Measurements from ENCODE around the gene LIMD2.

Gene LIMD2

DNA sequence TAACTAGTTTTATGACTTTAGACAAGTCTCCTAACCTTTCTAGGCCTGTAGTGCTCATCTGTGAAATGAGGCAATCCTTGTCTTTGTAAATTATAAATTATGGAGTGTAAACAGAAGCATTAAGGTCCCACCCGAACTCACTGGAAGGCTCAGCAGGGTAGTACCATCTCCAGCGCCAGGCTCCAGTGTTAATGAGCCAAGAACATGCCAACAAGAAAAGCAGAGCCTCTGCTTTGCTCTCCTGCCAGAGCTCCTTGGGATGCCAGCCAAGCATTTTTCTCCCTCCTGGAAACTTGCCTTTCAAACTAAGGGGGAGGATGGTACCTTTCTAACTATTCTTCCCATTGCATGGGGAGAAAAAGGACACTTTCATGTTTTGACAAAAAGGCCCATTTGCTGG lies 14.9 kb downstream of the LIMD2 start:
- in situ Hi-C loops (cut with MboI; ENCODE audit: low sequenced_read_pairs): no loop called here

DNA sequence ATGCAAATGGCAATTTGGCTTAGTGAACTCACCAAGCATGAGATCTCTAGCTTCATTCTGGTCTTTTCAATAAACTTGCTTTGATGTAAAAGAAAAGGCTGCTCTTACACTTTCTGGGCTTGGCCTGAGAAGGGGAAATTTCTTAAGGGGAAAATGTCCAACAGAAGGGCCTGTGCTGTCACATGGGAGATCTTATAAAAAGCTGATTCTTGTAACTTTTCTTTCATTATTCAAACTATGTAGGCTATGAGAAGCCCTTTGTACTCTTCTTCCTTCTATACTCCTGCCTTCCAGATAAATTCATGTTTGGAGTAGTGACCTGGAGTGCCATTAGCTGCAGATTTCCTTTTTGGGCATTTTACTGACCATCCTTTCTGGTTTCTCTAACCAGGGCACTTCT lies 16.9 kb downstream of the LIMD2 start:
- in situ Hi-C loops (cut with MboI; ENCODE audit: low sequenced_read_pairs): no loop called here

- in situ Hi-C loops (cut with MboI; ENCODE audit: low sequenced_read_pairs): no loop called here
These were observed 17.5 kb downstream of the LIMD2 start for GRCh38 chr17:63682441-63682840.

DNA sequence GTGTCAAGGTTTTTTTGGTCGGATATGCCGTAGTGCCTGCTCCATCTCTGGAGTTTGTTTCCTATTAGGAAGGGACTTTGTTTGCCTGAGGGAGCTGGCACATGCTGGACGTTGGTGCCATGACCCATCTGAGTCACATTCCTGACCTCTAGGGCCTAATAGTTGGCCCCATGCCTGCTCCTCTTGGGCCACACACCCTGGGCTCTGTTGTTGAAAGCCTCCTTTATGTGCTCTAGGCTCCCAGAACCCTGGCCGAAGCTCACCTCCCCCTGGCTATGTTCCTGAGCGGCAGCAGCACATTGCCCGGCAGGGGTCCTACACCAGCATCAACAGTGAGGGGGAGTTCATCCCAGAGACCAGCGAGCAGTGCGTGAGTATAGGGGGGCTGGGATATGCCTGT lies 18.4 kb downstream of the LIMD2 start:
- in situ Hi-C loops (cut with MboI; ENCODE audit: low sequenced_read_pairs): no loop called here

DNA sequence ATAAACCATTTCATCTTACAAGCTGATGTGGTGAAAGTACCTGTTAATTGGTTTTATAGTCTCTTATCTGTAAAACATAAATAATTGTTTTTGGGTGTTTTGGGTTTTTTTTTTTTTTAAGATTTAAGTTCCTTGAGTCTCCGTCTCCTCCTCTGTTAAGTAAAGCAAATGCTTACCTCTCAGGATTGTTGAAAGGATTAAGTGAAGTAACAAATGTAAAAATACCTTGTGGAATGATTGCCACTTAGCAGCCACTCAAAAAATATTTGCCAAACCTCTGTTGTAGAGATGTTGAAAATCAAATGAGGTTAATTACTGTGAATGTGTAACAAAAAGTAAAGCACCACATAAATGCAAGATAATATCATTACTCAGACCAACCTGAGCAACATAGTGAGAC lies 19.2 kb downstream of the LIMD2 start:
- in situ Hi-C loops (cut with MboI; ENCODE audit: low sequenced_read_pairs): no loop called here

DNA sequence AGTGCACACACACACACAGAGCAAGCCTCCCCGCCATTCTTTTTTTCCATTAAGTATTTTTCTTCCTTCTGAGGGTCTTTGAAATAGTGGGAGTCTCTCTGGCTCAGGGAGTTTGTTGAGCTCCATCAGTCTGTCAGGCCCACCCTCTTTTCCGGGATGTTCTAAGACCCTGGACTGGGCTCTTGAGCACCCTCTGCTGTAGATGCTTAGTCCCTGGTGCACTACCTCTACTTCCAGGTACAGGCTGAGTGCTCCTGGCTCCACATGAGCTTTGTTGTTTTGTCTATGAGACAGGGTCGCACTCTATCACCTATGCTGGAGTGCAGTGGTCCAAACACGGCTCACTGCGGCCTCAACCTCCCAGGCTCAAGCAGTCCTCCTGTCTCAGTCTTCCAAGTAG lies 20.7 kb downstream of the LIMD2 start:
- in situ Hi-C loops (cut with MboI; ENCODE audit: low sequenced_read_pairs): no loop called here

GRCh38 chr17:63676584-63676983 lies 23.3 kb downstream of the LIMD2 start:
- in situ Hi-C loops (cut with MboI; ENCODE audit: low sequenced_read_pairs): no loop called here

GRCh38 chr17:63675607-63676546 lies 24.0 kb downstream of the LIMD2 start:
- in situ Hi-C loops (cut with MboI; ENCODE audit: low sequenced_read_pairs): no loop called here

- in situ Hi-C loops (cut with MboI; ENCODE audit: low sequenced_read_pairs): no loop called here
These were observed 24.7 kb downstream of the LIMD2 start for GRCh38 chr17:63675231-63675606.

DNA sequence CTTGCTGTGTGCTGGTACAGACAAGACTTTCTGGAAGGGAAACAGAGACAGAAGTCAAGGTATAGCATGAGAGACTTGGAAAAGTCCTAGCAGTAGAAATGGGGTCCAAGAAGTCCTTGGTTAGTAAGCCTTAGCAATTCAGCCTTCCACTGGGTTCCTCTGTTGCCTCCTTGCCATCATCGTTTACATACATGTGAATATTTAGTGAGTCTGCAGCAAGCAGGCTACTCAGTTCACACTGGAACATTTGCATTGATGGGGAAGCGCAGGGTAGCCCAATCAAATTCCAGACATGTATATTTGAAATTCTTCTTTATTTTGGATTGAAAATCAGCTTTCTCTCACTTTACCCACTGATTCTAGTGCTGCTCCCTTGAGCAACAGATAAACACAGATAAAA lies 27.1 kb downstream of the LIMD2 start:
- in situ Hi-C loops (cut with MboI; ENCODE audit: low sequenced_read_pairs): no loop called here

DNA sequence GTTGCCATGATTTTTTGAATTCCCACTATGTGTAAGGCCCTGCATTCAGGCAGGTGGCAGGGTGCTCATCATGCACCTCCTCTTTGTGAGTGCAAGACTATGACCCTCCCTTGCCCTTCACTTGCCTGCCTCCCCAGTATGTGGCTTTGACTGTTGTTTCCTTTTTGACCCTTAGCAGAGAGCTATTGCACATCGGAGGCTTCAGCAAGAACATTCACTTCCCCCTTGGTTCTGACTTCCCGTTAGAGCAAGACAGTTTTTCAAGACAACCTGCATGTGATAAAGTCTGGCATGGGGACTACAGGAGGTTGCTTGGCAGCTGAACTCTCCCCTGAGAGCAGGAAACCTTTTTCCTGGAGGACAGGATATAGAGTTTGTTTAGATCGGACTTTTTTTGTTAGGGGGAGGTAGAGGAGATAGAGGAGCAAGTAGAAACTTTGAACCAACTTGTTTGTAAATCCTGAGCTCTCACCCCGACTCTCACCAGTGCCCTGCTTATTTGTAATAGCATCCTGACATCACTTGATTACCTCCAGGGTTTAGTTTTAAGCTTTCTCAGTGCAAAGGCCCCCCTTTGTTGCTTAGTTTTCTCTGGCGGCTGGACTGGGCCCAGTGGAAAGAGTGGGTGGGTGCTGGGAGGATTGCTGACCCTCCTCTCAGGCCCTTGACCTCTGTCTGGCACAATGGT lies 34.3 kb downstream of the LIMD2 start:
- in situ Hi-C loops (cut with MboI; ENCODE audit: low sequenced_read_pairs): no loop called here

GRCh38 chr17:63659850-63660249 lies 40.1 kb downstream of the LIMD2 start:
- in situ Hi-C loops (cut with MboI; ENCODE audit: low sequenced_read_pairs): no loop called here

GRCh38 chr17:63658366-63658765 lies 41.6 kb downstream of the LIMD2 start:
- in situ Hi-C loops (cut with MboI; ENCODE audit: low sequenced_read_pairs): no loop called here

DNA sequence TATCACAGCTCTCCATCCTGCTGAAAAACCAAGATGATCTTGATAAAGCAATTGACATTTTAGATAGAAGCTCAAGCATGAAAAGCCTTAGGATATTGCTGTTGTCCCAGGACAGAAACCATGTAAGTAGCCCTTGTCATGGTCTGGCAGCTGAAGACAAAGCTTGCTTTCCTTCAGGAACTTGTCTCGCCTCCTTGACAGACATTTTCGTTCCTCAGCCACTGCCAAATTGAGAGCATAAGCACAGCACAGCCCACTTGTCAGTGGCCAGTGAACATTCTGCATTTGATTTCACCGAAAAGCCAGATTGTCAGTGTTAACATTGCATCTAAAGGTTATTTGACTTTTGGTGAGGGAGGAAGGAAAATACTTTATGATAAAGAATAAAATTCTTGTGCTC lies 42.1 kb downstream of the LIMD2 start:
- in situ Hi-C loops (cut with MboI; ENCODE audit: low sequenced_read_pairs): no loop called here

- in situ Hi-C loops (cut with MboI; ENCODE audit: low sequenced_read_pairs): no loop called here
These were observed 46.9 kb downstream of the LIMD2 start for GRCh38 chr17:63653050-63653449.

- in situ Hi-C loops (cut with MboI; ENCODE audit: low sequenced_read_pairs): no loop called here
These were observed 47.8 kb downstream of the LIMD2 start for GRCh38 chr17:63652106-63652505.

DNA sequence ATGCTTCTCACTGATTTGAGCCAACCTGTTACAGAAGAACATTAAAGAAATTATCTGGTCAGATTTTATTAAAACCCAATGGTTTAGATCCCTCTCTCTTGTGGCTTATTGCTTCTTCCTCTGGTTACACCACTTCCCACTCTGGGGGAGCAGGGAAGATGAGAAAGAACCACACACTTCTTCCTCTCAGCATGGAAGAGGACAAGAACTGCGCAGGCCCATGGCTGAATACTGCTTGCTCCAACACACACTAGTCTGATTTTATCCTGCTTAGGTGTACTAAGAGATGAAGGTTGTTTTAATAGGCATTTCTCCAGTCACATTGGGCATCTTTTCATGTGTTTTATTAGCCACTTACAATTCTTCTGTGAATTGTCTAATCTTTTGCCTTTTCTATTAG lies 50.1 kb downstream of the LIMD2 start:
- in situ Hi-C loops (cut with MboI; ENCODE audit: low sequenced_read_pairs): no loop called here

DNA sequence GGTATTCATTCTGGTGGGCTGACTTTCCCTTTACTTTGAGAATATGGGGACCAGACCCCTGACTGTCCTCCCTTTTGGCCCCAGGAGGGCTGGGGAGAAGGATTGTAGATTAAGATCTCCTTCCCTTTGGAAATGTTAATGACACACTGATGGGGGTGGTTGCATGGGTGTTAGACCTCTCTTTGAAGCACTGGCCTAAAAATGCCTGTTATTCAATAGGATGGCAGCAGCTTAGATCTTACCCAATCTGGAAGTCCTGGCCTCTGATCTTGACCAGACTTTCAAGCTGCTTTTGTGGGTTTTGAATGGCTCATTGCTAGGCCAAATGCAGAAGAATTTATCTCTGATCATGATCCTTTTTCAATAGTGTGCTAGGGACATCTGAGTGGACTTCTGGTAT lies 52.0 kb downstream of the LIMD2 start:
- in situ Hi-C loops (cut with MboI; ENCODE audit: low sequenced_read_pairs): no loop called here

DNA sequence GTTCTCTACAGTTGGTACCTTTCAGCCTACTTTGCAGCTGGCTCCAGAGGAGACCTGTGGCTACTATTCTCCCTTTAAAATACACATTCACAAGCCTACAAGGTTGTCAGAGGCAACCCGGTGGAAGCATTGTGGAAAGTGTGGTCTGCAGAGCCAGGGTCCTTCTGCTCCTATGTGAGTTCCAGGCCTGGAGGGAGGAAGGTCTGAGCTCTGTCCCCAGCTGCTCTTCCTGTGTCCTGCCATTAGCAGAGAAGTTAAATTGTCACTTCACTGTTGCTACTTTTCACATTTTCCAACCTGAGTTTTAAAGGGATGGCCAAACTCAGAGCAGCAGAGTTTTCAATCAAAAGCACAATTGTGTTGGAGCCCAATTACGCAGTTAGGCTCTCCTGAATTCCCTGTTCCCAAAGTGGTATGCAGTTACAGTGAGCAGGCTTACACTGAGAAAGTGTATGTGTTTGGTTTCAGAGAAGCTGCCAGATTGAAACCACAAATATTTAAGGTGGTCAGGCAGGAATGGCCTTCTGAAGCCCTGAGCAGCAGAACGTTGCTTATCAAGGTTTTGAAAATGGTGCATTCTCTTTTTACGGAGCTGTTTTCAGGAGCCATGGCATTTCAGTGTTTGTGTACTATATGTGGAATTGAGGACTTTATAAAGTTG lies 52.7 kb downstream of the LIMD2 start:
- in situ Hi-C loops (cut with MboI; ENCODE audit: low sequenced_read_pairs): no loop called here

GRCh38 chr17:63646488-63646806 lies 53.5 kb downstream of the LIMD2 start:
- in situ Hi-C loops (cut with MboI; ENCODE audit: low sequenced_read_pairs): no loop called here
